HUES6 (cell line): ENCODE results near the gene POLR1H.
"Not testable (repeated sequence)": the region's sequence is repeated elsewhere in the genome, so short reads cannot be mapped to it uniquely, and the experiment has no call there.

Experiments used
- H3K27ac ChIP-seq: 2 replicates; pipeline ENCODE4 v1.7.0; 2013; ENCODE audit warnings: low read depth, mild to moderate bottlenecking, low read length, inconsistent platforms
- H3K27me3 ChIP-seq: 2 replicates; pipeline ENCODE4 v1.6.1; 2013; ENCODE audit warnings: low read length; ENCODE audit not compliant: control insufficient read depth, insufficient read depth
- H3K36me3 ChIP-seq: 2 replicates; pipeline ENCODE4 v1.6.1; 2013; ENCODE audit warnings: low read length; ENCODE audit not compliant: control insufficient read depth, insufficient read depth
- H3K4me1 ChIP-seq: 2 replicates; pipeline ENCODE4 v1.6.1; 2013; ENCODE audit warnings: low read length; ENCODE audit not compliant: control insufficient read depth, insufficient read depth
- H3K4me3 ChIP-seq: 2 replicates; pipeline ENCODE4 v1.5.1; 2013; ENCODE audit warnings: low read depth, low read length
- H3K9ac ChIP-seq: one replicate; pipeline ENCODE4 v1.6.1; 2013; ENCODE audit warnings: mild to moderate bottlenecking, low read length
- H3K9me3 ChIP-seq: 2 replicates; pipeline ENCODE4 v1.6.1; 2013; ENCODE audit warnings: low read depth, low read length; ENCODE audit not compliant: control insufficient read depth, insufficient read depth

Gene POLR1H

GRCh38 chr6:30061092-30061857, at the start of gene POLR1H:
Gene POLR1H (plus strand): TSS chr6:30061265. CDS start chr6:30061525, 260 bp downstream.
- H3K4me1 ChIP-seq: peaks cover 13% of the 10 kb centered on the region; the same call in 1 of the 2 replicates
- no peaks in the 10 kb centered on the region for H3K27me3 ChIP-seq
- peak within 1 kb of the TSS; percentile 90 for H3K4me3 ChIP-seq
- peak within 1 kb of the TSS; percentile 41; the same call in 1 of the 2 replicates for H3K27ac ChIP-seq
- H3K9me3 ChIP-seq: no peaks in the 10 kb centered on the region
- peaks cover 11% of the 10 kb centered on the region; the same call in 1 of the 2 replicates for H3K36me3 ChIP-seq
- peak within 1 kb of the TSS; percentile 85 for H3K9ac ChIP-seq

GRCh38 chr6:30013291-30013922, 47.7 kb upstream of the POLR1H start:
- Histone ChIP-seq H3K27me3 (peaks cover 21% of the 10 kb centered on the region), H3K4me1 (no peaks in the 10 kb centered on the region), H3K9me3 (no peaks in the 10 kb centered on the region), H3K4me3 (no peak overlapping the region), H3K27ac (no peak overlapping the region), H3K36me3 (no peaks in the 10 kb centered on the region), H3K9ac (no peak overlapping the region)

- Histone ChIP-seq H3K9ac (no peak overlapping the region), H3K4me1 (no peaks in the 10 kb centered on the region)
Measured at GRCh38 chr6:30019819-30020218, 41.2 kb upstream of the POLR1H start.

GRCh38 chr6:30020626-30021025, 40.4 kb upstream of the POLR1H start:
- 0 out of 2 replicates have a peak, but pooled peaks cover 4% of the 10 kb centered on the region for H3K36me3 ChIP-seq
- H3K9me3 ChIP-seq: no peaks in the 10 kb centered on the region
- no peaks in the 10 kb centered on the region for H3K27me3 ChIP-seq
- H3K4me1 ChIP-seq: no peaks in the 10 kb centered on the region
- no peak overlapping the region for H3K9ac ChIP-seq
- H3K4me3 ChIP-seq: no peak overlapping the region
- no peak overlapping the region for H3K27ac ChIP-seq

More at GRCh38 chr6:30019819-30020218, 41.2 kb upstream of the POLR1H start:
- Histone ChIP-seq H3K36me3 (0 out of 2 replicates have a peak, but pooled peaks cover 4% of the 10 kb centered on the region), H3K9me3 (no peaks in the 10 kb centered on the region), H3K27me3 (no peaks in the 10 kb centered on the region), H3K27ac (no peak overlapping the region), H3K4me3 (no peak overlapping the region)

- H3K27ac ChIP-seq: no peak overlapping the region
- H3K36me3 ChIP-seq: 0 out of 2 replicates have a peak, but pooled peaks cover 4% of the 10 kb centered on the region
- no peak overlapping the region for H3K9ac ChIP-seq
- H3K4me3 ChIP-seq: no peak overlapping the region
- H3K9me3 ChIP-seq: no peaks in the 10 kb centered on the region
- H3K4me1 ChIP-seq: no peaks in the 10 kb centered on the region
- H3K27me3 ChIP-seq: no peaks in the 10 kb centered on the region
Measured at GRCh38 chr6:30022189-30022588, 38.9 kb upstream of the POLR1H start.

GRCh38 chr6:30022712-30023111, 38.4 kb upstream of the POLR1H start:
- H3K27me3 ChIP-seq, H3K36me3 ChIP-seq, H3K27ac ChIP-seq, H3K9me3 ChIP-seq, H3K9ac ChIP-seq, H3K4me1 ChIP-seq, H3K4me3 ChIP-seq: not testable (repeated sequence)

- Histone ChIP-seq H3K9ac (no peak overlapping the region), H3K27me3 (no peaks in the 10 kb centered on the region)
Measured at GRCh38 chr6:30025186-30025585, 35.9 kb upstream of the POLR1H start.

GRCh38 chr6:30029588-30029987, 31.5 kb upstream of the POLR1H start:
- H3K4me3 ChIP-seq: no peak overlapping the region
- H3K36me3 ChIP-seq: no peaks in the 10 kb centered on the region; the same call in 1 of the 2 replicates
- no peaks in the 10 kb centered on the region for H3K9me3 ChIP-seq
- no peak overlapping the region for H3K27ac ChIP-seq
- H3K27me3 ChIP-seq: no peaks in the 10 kb centered on the region
- no peaks in the 10 kb centered on the region for H3K4me1 ChIP-seq
- no peak overlapping the region for H3K9ac ChIP-seq

More at GRCh38 chr6:30025186-30025585, 35.9 kb upstream of the POLR1H start:
- Histone ChIP-seq H3K27ac (no peak overlapping the region), H3K4me3 (no peak overlapping the region), H3K9me3 (no peaks in the 10 kb centered on the region), H3K4me1 (no peaks in the 10 kb centered on the region), H3K36me3 (no peaks in the 10 kb centered on the region)

GRCh38 chr6:30031381-30031780, 29.7 kb upstream of the POLR1H start:
- Histone ChIP-seq H3K36me3 (no peaks in the 10 kb centered on the region; the same call in 1 of the 2 replicates), H3K27me3 (no peaks in the 10 kb centered on the region), H3K4me3 (no peak overlapping the region), H3K9ac (no peak overlapping the region), H3K9me3 (no peaks in the 10 kb centered on the region), H3K27ac (no peak overlapping the region), H3K4me1 (no peaks in the 10 kb centered on the region)

GRCh38 chr6:30033440-30033839, 27.6 kb upstream of the POLR1H start:
- not testable (repeated sequence) for H3K36me3 ChIP-seq, H3K27me3 ChIP-seq, H3K9ac ChIP-seq, H3K27ac ChIP-seq, H3K9me3 ChIP-seq, H3K4me3 ChIP-seq, H3K4me1 ChIP-seq

GRCh38 chr6:30035784-30036183, 25.3 kb upstream of the POLR1H start:
- H3K27me3 ChIP-seq: no peaks in the 10 kb centered on the region
- no peaks in the 10 kb centered on the region for H3K9me3 ChIP-seq
- no peak overlapping the region for H3K27ac ChIP-seq
- H3K9ac ChIP-seq: no peak overlapping the region
- no peaks in the 10 kb centered on the region for H3K4me1 ChIP-seq
- no peak overlapping the region for H3K4me3 ChIP-seq
- no peaks in the 10 kb centered on the region; the same call in 1 of the 2 replicates for H3K36me3 ChIP-seq
